AML-193 (cell line): ENCODE measurements around the gene FRG2.
"Not testable (repeated sequence)": the region's sequence is repeated elsewhere in the genome, so short reads cannot be mapped to it uniquely, and the experiment has no call there.

Experiments used
- DNase-seq, 2 experiments: peaks; one replicate each; lab custom pipeline; 2025; lab: John Stamatoyannopoulos, UW

The FRG2 gene

GRCh38 chr4:190016369-190017289 is 10.4 kb downstream of the FRG2 start:
- DNase-seq: no peak

- DNase-seq: no peak
Measured at GRCh38 chr4:190015538-190016368, 11.3 kb downstream of the FRG2 start.

- DNase-seq: no peak
Measured at GRCh38 chr4:190014771-190015537, 12.1 kb downstream of the FRG2 start.

- not testable (repeated sequence) for DNase-seq
Measured at GRCh38 chr4:189989941-189990340, 37.1 kb downstream of the FRG2 start.

- no peak for DNase-seq
Measured at GRCh38 chr4:189988877-189989431, 38.1 kb downstream of the FRG2 start.

GRCh38 chr4:189985651-189986243 is 41.3 kb downstream of the FRG2 start:
- DNase-seq: not testable (repeated sequence)

GRCh38 chr4:189984661-189985060 is 42.4 kb downstream of the FRG2 start:
- not testable (repeated sequence) for DNase-seq

- DNase-seq: not testable (repeated sequence)
Measured at GRCh38 chr4:189983916-189984526, 43.0 kb downstream of the FRG2 start.

GRCh38 chr4:189981970-189982369 is 45.1 kb downstream of the FRG2 start:
- no peak for DNase-seq

GRCh38 chr4:189980292-189980691 is 46.8 kb downstream of the FRG2 start:
- DNase-seq: not testable (repeated sequence)

GRCh38 chr4:189979196-189980047 is 47.6 kb downstream of the FRG2 start:
- no peak for DNase-seq
